OCI-LY3 (cell line): ENCODE results near the gene D2HGDH.

Source experiments
- H2AFZ ChIP-seq: fragments of 200-600, 300-600 bp; shearing (Covaris generic); 2 replicates; pipeline ENCODE4 v1.6.0; 2014; ENCODE audit warnings: antibody characterized with exemption, low read depth, low read length
- H3K27ac ChIP-seq: fragments of 200-600, 300-600 bp; sonication (generic); 2 replicates; pipeline ENCODE4 v1.5.1; 2014; ENCODE audit warnings: mild to moderate bottlenecking, low read length, moderate library complexity, mixed read lengths
- H3K27me3 ChIP-seq: fragments of 200-600, 300-600 bp; sonication (generic); 2 replicates; pipeline ENCODE4 v1.6.1; 2014; ENCODE audit warnings: low read depth, low read length, mixed read lengths
- H3K36me3 ChIP-seq: fragments of 200-600, 300-600 bp; sonication (generic); replicated peaks from 2 replicates; pipeline ENCODE3; 2014; ENCODE audit warnings: low read depth, low read length, mixed read lengths
- H3K4me1 ChIP-seq: fragments of 300-600, 200-600 bp; sonication (generic); 2 replicates; pipeline ENCODE4 v1.6.1; 2014; ENCODE audit warnings: low read length, mixed read lengths
- H3K4me2 ChIP-seq: fragments of 200-600, 300-600 bp; sonication (generic); 2 replicates; pipeline ENCODE4 v1.6.1; 2014; ENCODE audit warnings: low read length, mixed read lengths
- H3K4me3 ChIP-seq: fragments of 300-600, 200-600 bp; sonication (generic); 2 replicates; pipeline ENCODE4 v1.5.1; 2014; ENCODE audit warnings: antibody characterized with exemption, mild to moderate bottlenecking, low read length, moderate library complexity
- H3K79me2 ChIP-seq: fragments of 300-600, 200-600 bp; shearing (Covaris generic); 2 replicates; pipeline ENCODE4 v1.6.1; 2014; ENCODE audit warnings: mild to moderate bottlenecking, low read length, mixed read lengths
- H3K9ac ChIP-seq: fragments of 300-600, 200-600 bp; shearing (Covaris generic); 2 replicates; pipeline ENCODE4 v1.6.0; 2014; ENCODE audit warnings: mild to moderate bottlenecking, low read length, moderate library complexity
- H3K9me3 ChIP-seq: fragments of 200-600, 300-600 bp; shearing (Covaris generic); 2 replicates; pipeline ENCODE4 v1.6.1; 2014; ENCODE audit warnings: low read length, mixed read lengths; ENCODE audit not compliant: insufficient read depth
- H4K20me1 ChIP-seq: fragments of 200-600, 300-600 bp; sonication (generic); 2 replicates; pipeline ENCODE4 v1.6.1; 2016; ENCODE audit warnings: low read length, mixed read lengths; ENCODE audit not compliant: insufficient read depth
- EZH2phosphoT487 ChIP-seq: fragments of 200-600 bp; shearing (Covaris generic); IDR thresholded peaks from 2 replicates; pipeline ENCODE4 v1.6.1; 2018; ENCODE audit warnings: antibody characterized with exemption, mixed run types, low read depth
- TF ChIP-seq, protein P1 (sequence below): fragments of 200-600, 300-600 bp; sonication (generic); IDR thresholded peaks from 2 replicates; pipeline ENCODE4 v1.5.1; 2014; ENCODE audit warnings: antibody characterized with exemption, low read length, low read depth

The D2HGDH gene

DNA sequence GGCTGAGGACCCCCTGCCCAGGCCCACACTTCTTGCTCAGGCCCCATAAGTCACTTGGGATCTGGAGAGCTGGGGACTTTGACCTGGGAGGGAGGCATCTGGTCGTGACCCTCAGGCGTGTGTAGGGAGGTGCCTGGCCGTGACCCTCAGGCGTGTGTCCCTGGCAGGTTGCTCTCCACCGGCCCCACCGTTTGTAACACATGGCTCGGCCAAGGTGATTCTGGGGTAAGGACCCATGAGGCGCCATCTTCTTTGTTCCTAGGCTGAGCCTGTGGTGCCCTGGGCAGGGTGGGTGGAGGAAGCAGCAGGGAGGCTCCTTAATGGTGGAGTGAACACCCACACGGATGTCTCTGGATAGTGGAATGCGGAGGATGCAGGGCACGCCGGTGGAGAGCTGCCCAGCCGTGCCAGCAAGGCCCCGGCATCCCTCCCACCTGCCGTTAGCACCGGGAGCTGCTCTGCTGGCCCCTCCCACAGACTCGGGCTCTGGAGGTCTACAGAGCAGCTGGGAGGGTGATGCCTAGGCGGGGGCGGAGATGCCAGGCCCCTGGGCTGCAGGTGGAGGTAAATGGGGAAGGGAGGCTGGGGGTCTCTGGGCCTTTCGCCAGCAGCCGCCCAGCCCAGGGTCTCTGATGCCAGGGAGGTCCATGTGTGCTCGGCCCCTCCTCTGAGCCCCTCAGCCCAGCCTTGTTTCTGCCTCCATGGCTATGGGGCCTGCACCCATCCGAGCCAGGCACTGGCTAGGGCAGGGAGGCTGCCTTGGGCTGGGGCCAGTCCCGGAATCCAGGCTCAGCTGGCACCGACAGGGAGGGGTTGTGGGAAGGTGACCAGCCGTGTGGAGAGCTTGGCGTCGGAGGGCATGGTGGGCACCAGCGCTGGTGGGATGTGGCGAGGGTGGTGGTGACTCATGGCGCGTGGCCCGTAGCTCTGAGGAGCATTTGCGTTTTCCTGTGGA lies 41.1 kb downstream of the D2HGDH start:
- Histone ChIP-seq H3K36me3 (no peaks in the 10 kb centered on the region), H2AFZ (no peak overlapping the region), H3K9ac (no peak overlapping the region), H3K27ac (no peak overlapping the region), H3K4me1 (peaks cover 17% of the 10 kb centered on the region), H3K27me3 (no peaks in the 10 kb centered on the region), H3K79me2 (no peaks in the 10 kb centered on the region), H4K20me1 (no peaks in the 10 kb centered on the region), H3K9me3 (no peaks in the 10 kb centered on the region), H3K4me3 (no peak overlapping the region), H3K4me2 (no peak overlapping the region)
- TF ChIP-seq, protein P1, sequence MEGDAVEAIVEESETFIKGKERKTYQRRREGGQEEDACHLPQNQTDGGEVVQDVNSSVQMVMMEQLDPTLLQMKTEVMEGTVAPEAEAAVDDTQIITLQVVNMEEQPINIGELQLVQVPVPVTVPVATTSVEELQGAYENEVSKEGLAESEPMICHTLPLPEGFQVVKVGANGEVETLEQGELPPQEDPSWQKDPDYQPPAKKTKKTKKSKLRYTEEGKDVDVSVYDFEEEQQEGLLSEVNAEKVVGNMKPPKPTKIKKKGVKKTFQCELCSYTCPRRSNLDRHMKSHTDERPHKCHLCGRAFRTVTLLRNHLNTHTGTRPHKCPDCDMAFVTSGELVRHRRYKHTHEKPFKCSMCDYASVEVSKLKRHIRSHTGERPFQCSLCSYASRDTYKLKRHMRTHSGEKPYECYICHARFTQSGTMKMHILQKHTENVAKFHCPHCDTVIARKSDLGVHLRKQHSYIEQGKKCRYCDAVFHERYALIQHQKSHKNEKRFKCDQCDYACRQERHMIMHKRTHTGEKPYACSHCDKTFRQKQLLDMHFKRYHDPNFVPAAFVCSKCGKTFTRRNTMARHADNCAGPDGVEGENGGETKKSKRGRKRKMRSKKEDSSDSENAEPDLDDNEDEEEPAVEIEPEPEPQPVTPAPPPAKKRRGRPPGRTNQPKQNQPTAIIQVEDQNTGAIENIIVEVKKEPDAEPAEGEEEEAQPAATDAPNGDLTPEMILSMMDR: no peak
- no peak for TF ChIP-seq EZH2phosphoT487

DNA sequence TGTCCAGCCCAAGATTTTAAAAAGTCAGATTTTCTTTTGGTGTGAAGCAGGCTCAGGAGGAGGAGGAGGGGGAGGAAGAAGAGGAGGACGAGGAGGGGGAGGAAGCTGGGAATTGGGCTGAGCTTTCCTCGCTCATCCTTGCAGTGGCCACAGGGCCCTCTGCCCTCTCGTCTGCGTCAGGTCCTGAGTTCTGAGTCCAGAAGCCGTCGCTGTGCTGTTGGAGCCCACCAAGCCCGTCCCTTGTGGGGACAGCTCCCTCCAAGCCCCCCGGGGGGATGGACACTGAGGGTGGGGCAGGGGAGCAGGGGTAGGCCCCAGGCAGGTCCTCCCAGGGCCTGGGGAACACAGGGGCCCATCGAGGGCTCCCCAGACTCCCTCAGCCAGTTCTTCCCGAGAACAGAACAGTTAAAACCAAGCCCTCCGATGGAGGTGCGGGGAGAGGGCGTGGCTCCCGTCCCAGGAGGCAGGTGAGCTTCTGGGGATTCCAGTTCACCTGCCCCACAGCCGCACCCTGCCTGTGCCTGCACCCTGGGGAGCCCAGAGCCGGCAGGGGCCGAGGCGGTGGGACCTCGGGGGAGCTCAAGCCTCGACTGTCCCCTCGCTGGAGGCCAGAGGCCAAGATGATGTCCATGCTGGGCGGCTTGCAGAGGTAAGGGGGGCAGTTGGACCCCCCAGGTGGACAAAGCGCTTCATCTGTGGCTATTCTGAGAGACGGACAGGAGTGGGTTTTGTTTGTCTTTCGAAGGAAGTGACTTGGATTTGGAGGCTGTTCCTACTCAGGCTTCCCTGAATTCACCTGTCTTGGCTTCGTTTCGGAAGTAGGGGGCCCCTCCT lies 42.1 kb downstream of the D2HGDH start, which contains the start of gene GAL3ST2:
TSS of gene GAL3ST2 (plus strand) at position 487 of the 834 bp plus-strand sequence. CDS start at position 621, 134 bp downstream.
- H3K4me2 ChIP-seq: no peak within 1 kb of the TSS
- H3K4me3 ChIP-seq: no peak within 1 kb of the TSS
- H3K27ac ChIP-seq: no peak within 1 kb of the TSS

DNA sequence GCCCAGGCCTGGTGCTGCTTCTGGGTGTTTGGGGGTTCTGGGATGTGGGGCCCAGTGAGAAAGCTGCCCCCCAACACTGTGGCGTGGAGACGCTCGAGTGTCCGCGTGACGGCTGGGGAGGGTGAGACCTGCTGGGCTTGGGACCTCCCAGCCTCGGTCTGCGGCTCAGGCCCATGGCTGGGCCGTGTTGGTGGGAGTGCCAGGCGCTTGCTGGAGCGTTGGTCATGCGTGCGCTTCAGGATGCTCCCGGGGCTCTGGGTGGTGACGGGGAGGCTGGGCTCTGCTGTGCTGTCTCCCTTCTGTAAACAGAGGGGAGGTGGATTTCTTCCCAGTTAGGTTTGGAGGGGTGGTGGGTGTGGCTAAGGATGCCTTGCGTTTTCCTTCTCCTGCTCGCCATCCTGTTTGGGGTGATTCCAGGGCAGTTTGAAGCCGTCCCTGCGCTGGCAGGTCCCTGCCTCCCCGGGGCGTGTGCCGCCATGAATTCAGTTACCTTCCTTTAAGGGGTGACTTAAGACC lies 42.8 kb downstream of the D2HGDH start:
- no peak overlapping the region for H3K9ac ChIP-seq
- no peak overlapping the region for H3K4me3 ChIP-seq
- TF ChIP-seq, protein P1: no peak
- TF ChIP-seq EZH2phosphoT487: no peak
- no peaks in the 10 kb centered on the region for H3K9me3 ChIP-seq
- no peaks in the 10 kb centered on the region for H3K79me2 ChIP-seq
- H3K4me1 ChIP-seq: peaks cover 6% of the 10 kb centered on the region
- H3K36me3 ChIP-seq: no peaks in the 10 kb centered on the region
- H2AFZ ChIP-seq: no peak overlapping the region
- H3K27me3 ChIP-seq: no peaks in the 10 kb centered on the region
- no peaks in the 10 kb centered on the region for H4K20me1 ChIP-seq
- H3K27ac ChIP-seq: no peak overlapping the region
- no peak overlapping the region for H3K4me2 ChIP-seq

More for the DNA sequence above, 42.1 kb downstream of the D2HGDH start, which contains the start of gene GAL3ST2:
- peaks cover 12% of the 10 kb centered on the region for H3K4me1 ChIP-seq
- H3K27me3 ChIP-seq: no peaks in the 10 kb centered on the region
- no peak for TF ChIP-seq EZH2phosphoT487
- H4K20me1 ChIP-seq: no peaks in the 10 kb centered on the region
- no peaks in the 10 kb centered on the region for H3K9me3 ChIP-seq
- no peaks in the 10 kb centered on the region for H3K79me2 ChIP-seq
- H3K36me3 ChIP-seq: no peaks in the 10 kb centered on the region
- no peak within 1 kb of the TSS for H2AFZ ChIP-seq
- no peak within 1 kb of the TSS for H3K9ac ChIP-seq

DNA sequence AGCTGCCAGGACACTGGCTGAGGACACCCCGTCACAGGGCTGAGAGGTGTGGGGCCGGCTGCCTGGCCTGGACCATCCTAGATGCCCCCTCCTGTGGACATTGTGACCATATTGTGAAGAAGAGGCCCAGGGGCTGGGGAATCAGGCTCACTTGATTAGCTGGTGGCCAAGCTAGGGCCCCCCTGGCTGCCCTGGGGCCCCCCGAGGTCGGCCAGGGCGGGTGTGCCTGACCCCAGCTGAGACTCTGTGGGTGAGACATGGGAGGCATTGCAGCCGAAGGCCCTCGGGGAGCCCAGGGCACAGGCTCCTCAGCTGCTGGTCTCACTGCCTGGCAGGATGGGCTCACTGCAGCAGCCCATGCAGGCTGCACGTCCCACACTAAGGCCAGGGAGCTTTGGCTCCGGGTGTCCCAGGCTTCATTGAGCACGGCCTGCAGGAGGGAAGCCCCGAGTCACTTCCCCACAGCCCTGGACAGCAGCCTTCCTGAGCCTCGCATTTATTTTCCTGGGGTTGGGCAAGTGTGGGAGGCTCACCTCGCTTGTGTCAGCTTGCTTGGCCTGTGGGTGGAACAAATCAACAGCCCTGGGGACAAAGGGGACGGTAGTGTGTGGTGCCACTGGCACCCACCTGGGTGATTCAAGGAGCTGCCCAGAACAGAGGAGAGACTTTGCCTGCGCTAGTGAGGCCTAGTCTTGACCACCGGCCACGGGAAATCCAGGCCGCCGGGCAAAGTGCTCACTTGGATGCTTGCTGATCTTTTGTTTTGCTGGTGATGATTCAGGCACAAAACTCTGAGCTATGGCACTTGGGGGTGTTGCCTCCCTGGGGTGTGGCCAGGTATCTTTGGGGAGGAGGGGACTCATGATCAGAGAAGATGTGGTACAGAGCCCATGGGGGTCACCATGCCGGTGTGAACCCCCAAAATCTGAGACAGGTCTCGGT lies 43.5 kb downstream of the D2HGDH start:
- Histone ChIP-seq H3K9me3 (no peaks in the 10 kb centered on the region), H3K79me2 (no peaks in the 10 kb centered on the region), H3K4me1 (peaks cover under 1% of the 10 kb centered on the region; the same call in 1 of the 2 replicates), H2AFZ (no peak overlapping the region), H3K4me3 (no peak overlapping the region), H3K36me3 (no peaks in the 10 kb centered on the region), H3K27ac (no peak overlapping the region), H3K9ac (no peak overlapping the region), H3K27me3 (no peaks in the 10 kb centered on the region), H4K20me1 (no peaks in the 10 kb centered on the region), H3K4me2 (no peak overlapping the region)
- TF ChIP-seq, protein P1: no peak
- TF ChIP-seq EZH2phosphoT487: no peak
